Stimulated activated effector memory CD8-positive, alpha-beta T cell treated with anti-CD3 and anti-CD28 coated beads, Interleukin-12 subunit alpha, Interleukin-12 subunit beta, amount 100 ng/mL, for 72 hours (primary cell): ENCODE measurements around the gene THTPA.

Experiments
- ATAC-seq: fragments of 150-1000 bp; cut with Tn5 transposase; 2 replicates; pipeline ENCODE4 v1.10.0; 2021
- DNase-seq, 2 donors: peaks; one replicate each; pipeline ENCODE4 v3.0.0; 2021 to 2022; ENCODE audit warnings: low spot score in 2 of 2
- H3K27ac Mint-ChIP-seq: one replicate; pipeline ENCODE4 v1.8.0; 2022; ENCODE audit warnings: mild to moderate bottlenecking, mixed read lengths
- H3K36me3 Mint-ChIP-seq: one replicate; pipeline ENCODE4 v1.8.0; 2022; ENCODE audit warnings: mild to moderate bottlenecking, mixed read lengths
- H3K4me1 Mint-ChIP-seq: one replicate; pipeline ENCODE4 v1.8.0; 2022; ENCODE audit warnings: mixed read lengths
- H3K4me3 Mint-ChIP-seq: one replicate; pipeline ENCODE4 v1.8.0; 2022; ENCODE audit warnings: mild to moderate bottlenecking, mixed read lengths
- H3K9me3 Mint-ChIP-seq: one replicate; pipeline ENCODE4 v1.8.0; 2022; ENCODE audit warnings: mixed read lengths

THTPA gene, protein sequence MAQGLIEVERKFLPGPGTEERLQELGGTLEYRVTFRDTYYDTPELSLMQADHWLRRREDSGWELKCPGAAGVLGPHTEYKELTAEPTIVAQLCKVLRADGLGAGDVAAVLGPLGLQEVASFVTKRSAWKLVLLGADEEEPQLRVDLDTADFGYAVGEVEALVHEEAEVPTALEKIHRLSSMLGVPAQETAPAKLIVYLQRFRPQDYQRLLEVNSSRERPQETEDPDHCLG

DNA sequence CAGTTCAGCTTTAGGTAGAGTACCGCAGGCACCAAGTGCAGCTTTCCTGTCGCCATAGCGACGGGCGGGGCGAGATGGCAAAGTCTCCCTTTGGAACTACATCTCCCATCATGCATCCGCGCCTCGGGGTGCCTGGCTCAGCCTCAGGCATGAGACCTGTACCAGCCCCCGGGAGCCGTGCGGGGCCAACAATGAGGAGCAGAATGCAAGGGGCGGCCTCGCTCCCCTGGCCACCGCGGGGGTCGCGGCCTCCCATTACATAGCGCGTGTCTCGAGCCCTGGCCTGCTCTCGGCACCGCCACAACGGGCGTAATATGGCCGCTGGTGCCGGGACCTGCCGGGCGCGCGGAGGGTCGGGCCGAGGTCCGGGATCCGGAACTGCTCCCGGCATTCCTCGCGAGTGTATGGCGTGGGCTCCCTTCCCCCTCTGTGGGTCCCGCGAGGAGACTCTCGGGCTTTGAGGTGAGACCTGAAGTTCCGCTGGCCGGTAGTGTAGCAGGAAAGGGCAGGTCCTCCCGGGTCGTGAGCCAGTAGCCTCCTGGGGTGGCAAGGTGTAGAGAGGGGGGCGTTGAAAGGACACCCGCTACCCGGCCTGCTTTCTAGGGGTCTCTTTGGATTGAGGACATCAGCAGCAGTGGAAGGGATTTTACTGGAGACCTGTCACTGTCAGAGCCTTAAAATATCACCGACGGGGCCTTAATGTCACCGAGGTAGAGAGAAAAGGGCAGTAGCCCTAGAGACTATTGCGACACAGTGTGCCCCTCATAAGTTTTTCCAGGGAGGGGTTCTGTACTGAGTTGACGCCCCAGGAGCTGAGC is at the start of gene THTPA:
THTPA (plus strand) TSS at position 390 of the 818 bp plus-strand sequence. CDS start 487 bp downstream, outside the sequence.
- H3K4me3 Mint-ChIP-seq = peak within 1 kb of the TSS; percentile 91
- ATAC-seq (peak; percentile 89), DNase-seq (peak; percentile 85 to 94)
- peak within 1 kb of the TSS; percentile 97 for H3K27ac Mint-ChIP-seq
- H3K36me3 Mint-ChIP-seq = peaks cover 34% of the 10 kb centered on the region
- no peaks in the 10 kb centered on the region for H3K9me3 Mint-ChIP-seq
- H3K4me1 Mint-ChIP-seq = peaks cover 55% of the 10 kb centered on the region

DNA sequence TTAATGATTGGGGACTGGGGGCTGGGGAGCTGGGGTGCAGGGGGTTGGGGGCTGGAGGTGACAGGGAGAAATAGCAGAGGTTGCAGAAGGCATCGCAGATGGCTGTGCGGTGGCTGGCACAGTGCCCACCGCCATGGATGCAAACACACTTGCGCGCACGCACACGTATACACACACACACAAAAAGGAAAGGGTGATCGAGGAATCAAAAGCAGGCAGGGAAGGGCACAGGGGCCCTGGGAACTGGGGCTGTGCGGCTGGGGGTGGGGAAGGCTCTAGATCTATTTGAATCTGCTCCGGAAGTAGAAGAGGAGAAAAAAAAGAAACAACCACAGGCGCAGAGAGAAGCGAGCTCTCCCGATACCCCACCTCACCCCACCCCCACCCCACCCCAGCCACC is 43.9 kb upstream of the THTPA start:
- peak overlapping the region; percentile 34 for H3K4me3 Mint-ChIP-seq
- ATAC-seq (no peak), DNase-seq (no peak)
- peaks cover 5% of the 10 kb centered on the region for H3K36me3 Mint-ChIP-seq
- H3K9me3 Mint-ChIP-seq = no peaks in the 10 kb centered on the region
- H3K27ac Mint-ChIP-seq = no peak overlapping the region
- peaks cover 17% of the 10 kb centered on the region for H3K4me1 Mint-ChIP-seq

DNA sequence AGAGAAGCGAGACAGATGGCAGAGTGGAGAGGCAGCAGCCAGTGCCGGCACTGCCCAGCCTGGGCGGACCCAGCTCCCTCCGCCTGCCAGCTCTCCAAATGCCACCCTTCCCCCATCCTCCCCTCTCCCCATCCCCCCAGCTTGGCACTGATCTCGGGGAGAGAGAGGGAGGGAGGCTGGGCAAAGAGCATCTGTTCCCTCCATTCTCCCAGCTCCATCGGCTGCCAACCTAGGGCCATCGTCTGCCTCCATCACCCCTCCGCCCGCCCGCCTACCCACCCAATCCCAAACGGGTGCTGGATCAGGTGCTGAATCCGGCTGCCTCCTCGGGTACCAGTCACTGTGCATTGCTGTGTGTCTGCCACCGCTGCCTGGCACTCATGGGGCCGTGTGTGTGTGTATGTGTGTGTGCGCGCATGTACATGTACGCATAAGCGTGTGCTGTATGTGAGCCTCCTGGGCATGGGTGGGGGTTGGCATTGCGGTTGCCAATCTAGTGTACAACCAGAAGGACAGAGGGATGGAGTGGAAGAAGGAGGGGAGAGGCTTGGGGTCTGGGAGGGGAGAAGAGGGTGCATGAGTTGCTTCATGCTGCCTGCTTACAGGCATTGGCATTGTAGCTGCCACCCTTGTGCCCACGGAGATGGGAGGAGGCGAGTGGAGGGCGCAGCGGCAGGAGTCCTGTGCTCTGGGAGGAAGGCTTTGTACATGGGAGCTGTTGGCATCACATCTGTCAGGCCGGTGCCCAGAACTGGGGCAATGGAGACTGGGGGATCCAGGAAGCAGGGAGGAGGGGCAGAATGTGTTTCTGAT is 42.9 kb upstream of the THTPA start:
- H3K27ac Mint-ChIP-seq = no peak overlapping the region
- H3K9me3 Mint-ChIP-seq = no peaks in the 10 kb centered on the region
- no peak overlapping the region for H3K4me3 Mint-ChIP-seq
- no peak for ATAC-seq
- no peak for DNase-seq
- peaks cover 17% of the 10 kb centered on the region for H3K4me1 Mint-ChIP-seq
- peaks cover 5% of the 10 kb centered on the region for H3K36me3 Mint-ChIP-seq

DNA sequence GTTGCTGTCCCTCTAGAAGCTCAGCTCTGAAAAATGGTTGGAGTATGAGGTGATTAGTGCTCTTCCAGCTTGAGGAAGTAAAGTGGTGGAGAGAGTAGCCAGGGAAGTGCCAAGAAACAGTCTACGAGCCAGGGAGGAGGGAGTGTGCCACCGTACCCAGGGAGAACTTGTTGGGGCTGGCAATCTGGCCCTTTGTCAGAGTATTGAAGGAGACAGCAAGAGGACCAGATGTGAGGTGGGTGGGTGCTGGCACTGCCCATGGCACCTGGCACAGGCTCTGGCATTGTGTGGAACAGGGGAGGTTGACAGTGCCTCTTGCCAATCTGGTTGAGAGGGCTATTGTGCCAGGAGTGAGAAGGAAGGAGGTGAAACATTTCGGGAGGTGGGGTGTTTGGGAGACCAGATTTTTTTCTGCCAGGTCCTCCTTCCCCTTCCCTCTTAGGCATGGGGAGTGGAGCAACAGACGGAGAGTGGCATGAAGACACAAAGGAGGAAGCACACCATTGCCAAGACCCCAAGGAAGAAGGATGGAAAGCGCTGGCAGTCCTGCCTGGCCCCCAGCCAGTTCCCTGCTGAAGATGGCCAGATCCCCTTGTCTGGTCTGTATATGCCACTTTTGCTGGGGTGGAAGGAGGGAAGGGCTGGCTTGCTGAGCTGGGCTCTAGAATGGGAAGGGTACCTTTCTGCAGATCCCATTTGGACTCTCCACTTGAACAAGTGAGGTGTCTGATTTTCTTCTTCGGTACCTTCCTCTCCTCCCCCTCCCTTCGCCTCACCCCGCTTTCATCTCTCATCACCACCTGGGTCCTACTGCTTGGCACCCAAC is 42.0 kb upstream of the THTPA start:
- Mint-ChIP-seq H3K4me1 (peaks cover 17% of the 10 kb centered on the region), H3K36me3 (peaks cover 5% of the 10 kb centered on the region), H3K9me3 (no peaks in the 10 kb centered on the region), H3K27ac (no peak overlapping the region), H3K4me3 (no peak overlapping the region)
- ATAC-seq = no peak
- DNase-seq = no peak

DNA sequence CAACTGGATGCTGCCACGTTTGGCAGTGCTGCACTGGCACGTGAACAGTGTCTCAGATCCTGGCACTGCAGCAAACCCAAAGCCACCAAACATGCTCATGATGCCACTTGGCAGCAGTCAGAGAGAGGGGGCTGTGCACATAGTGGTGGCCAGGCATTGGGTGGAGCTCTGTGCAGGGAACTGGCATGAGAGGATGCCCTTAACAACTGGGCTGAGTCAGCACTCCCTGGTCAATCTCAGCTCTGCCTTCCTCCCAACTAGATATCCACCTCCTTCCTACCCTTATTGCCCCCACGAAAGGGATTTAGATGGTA is 41.5 kb upstream of the THTPA start:
- H3K4me3 Mint-ChIP-seq = no peak overlapping the region
- DNase-seq (no peak), ATAC-seq (peak; percentile 16)
- peaks cover 17% of the 10 kb centered on the region for H3K4me1 Mint-ChIP-seq
- H3K36me3 Mint-ChIP-seq = peaks cover 5% of the 10 kb centered on the region
- H3K9me3 Mint-ChIP-seq = no peaks in the 10 kb centered on the region
- no peak overlapping the region for H3K27ac Mint-ChIP-seq

DNA sequence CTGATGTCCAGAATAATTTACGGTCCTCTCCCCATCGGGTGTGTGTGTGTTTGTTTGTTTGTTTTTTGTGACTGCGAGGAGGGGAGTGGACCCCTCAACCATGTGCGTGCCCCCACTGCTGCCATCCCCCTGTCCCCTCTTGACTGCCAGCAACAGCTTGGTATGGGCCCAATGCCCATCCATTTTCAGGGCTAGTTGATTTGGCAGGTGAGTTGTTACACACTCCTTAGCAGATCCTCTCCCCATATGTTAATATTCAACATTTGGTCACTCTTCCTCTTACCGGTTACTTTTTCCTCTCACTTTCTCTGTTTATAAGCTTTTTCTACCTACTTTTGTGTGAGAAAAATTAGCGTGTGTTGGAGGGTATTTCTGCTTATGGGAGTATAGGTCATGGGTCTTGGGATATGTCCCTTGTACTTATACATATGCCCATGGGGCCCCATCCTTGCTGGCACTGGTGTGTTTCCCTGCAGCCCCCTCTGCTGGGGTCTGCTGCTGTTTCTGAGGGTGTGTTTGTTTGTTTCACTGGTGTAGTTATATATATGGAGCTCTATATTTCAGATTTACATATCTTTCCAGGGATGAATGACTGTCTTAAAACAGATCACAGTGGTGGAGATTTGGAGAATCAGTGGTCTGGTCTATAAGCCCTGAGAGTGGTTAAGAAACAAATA is 38.3 kb upstream of the THTPA start:
- peaks cover 12% of the 10 kb centered on the region for H3K36me3 Mint-ChIP-seq

DNA sequence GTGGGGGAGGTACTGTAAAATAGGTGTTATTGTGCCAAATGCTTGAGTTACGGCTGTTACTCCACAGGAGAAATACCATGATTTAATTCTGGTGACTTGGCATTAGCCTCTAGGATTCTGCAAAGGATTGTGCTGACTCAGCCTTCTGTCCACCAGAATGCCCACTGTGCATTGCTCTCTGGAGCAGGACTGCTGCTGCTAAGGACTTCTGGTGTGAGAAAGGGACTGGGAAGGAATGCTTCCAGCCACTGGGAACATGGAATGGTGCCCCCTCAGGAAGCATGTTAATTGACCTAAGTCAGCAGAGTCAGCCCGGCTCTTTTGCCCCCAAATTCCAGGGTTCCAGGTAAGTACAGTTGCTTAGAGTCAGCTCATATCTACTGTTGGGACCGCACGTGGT is 37.4 kb upstream of the THTPA start:
- H3K36me3 Mint-ChIP-seq = peaks cover 8% of the 10 kb centered on the region
- DNase-seq (no peak), ATAC-seq (no peak)
- no peaks in the 10 kb centered on the region for H3K9me3 Mint-ChIP-seq
- H3K4me1 Mint-ChIP-seq = peaks cover 3% of the 10 kb centered on the region
- H3K4me3 Mint-ChIP-seq = no peak overlapping the region
- no peak overlapping the region for H3K27ac Mint-ChIP-seq

More for the DNA sequence above, 38.3 kb upstream of the THTPA start:
- Mint-ChIP-seq H3K4me1 (peaks cover 8% of the 10 kb centered on the region), H3K4me3 (no peak overlapping the region), H3K9me3 (no peaks in the 10 kb centered on the region), H3K27ac (no peak overlapping the region)
- DNase-seq = no peak
- no peak for ATAC-seq

DNA sequence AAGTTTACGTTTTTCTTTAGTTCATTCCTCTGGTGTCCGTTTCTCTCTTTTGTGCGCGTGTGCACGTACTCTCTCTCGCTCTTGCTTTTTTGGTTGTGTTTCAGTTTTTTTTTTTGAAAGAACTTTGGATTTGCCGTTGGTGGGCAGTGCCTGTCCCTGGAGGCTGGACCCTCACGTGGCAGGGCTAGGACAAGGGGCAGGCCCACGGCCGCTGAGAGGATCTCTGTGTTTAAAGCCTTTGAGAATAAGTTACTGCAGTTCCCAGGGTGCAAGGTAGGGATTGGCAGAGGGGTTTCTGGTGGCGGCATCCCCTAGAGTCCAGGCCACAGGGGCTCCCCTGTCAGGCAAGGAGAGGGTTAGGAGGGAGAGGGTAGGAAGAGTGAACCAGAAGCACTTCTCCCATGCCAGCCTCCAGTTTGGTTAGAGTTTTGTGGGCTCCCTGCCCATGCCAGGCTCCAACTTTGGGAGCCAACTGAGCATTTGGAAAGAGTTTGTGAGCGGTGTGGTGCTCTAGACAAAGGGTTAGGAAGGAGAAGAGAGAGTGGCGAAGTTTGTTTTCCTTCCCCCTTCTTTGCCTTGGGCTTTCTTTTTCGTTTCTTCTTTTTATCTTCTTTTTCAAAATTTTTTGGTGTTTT is 35.1 kb upstream of the THTPA start:
- Mint-ChIP-seq H3K36me3 (peaks cover 6% of the 10 kb centered on the region), H3K4me3 (no peak overlapping the region), H3K9me3 (no peaks in the 10 kb centered on the region), H3K4me1 (no peaks in the 10 kb centered on the region), H3K27ac (no peak overlapping the region)
- ATAC-seq (no peak), DNase-seq (no peak)

DNA sequence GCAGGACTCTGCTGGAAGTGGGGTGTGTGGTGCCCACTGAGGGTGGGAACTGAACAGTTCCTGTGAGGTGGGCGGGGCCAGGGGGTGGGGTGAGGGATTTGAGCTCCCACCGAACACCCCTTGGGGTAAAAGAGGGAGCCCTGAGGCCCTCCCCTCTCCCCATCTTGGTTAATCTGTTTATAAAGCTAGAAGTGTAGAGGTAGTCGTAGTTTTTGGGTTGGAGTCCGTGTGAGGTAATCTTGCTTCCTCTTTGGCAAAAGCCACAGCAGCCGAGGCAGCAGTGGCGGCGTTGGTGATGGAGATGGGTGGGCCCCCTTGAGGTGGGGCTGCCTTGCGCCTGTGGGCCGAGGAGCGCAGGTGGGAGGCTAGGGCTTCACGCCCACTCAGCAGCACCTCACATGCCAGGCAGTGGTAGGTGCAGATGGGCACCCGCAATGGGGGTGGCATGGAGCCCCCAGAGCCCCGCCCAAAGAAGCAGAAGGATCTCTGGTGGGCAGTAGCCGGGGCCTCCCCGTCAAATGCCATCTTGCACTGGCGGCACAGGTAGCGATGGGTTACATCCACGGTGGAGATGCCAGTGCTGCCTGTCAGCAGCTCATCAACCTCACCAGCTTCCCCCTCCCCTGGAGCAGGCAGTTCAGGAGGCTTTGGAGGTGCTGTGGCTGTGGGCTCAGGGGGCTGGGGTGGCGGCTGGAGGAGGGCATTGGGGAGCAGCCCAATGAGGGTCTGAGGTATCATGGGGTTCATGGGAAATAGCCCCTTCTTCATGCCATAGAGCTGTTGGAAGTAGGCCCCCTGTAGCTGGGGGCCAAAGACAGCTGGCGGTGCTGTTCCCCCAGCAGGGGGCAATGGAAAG is 34.1 kb upstream of the THTPA start:
- DNase-seq = no peak
- peak overlapping the region; percentile 37 for H3K27ac Mint-ChIP-seq
- H3K4me1 Mint-ChIP-seq = no peaks in the 10 kb centered on the region
- ATAC-seq = no peak
- H3K4me3 Mint-ChIP-seq = no peak overlapping the region
- no peaks in the 10 kb centered on the region for H3K9me3 Mint-ChIP-seq
- H3K36me3 Mint-ChIP-seq = peaks cover 6% of the 10 kb centered on the region

DNA sequence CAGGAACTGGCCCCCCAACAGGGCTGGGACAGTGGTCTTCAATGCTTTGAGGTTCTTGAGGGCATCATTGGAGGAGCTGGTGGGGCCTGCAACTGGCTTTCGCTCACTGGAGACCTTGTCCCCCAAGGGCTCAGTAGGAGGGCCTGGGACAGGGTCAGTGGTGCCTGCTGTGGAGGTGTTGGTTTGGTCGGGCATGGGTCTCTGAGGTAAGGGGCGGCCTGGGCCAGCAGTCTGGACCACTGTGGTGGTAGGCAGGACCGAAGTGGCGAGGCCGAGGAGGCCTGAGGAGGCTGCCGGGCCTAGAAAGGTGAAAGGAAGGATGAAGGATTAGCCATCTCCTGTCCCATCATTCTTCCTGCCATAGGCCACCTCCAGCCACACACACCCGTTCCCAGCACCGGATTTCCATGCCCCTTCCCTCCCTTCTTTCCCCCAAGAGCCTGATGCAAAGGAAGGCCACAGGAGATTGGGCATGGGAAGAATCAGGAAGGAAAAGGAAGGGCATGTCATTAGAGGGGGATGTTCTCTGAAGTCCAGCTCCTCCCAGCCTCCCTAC is 33.4 kb upstream of the THTPA start:
- ATAC-seq = no peak
- H3K4me3 Mint-ChIP-seq = no peak overlapping the region
- no peaks in the 10 kb centered on the region for H3K9me3 Mint-ChIP-seq
- H3K27ac Mint-ChIP-seq = no peak overlapping the region
- DNase-seq = no peak
- H3K36me3 Mint-ChIP-seq = peaks cover 6% of the 10 kb centered on the region
- no peaks in the 10 kb centered on the region for H3K4me1 Mint-ChIP-seq

DNA sequence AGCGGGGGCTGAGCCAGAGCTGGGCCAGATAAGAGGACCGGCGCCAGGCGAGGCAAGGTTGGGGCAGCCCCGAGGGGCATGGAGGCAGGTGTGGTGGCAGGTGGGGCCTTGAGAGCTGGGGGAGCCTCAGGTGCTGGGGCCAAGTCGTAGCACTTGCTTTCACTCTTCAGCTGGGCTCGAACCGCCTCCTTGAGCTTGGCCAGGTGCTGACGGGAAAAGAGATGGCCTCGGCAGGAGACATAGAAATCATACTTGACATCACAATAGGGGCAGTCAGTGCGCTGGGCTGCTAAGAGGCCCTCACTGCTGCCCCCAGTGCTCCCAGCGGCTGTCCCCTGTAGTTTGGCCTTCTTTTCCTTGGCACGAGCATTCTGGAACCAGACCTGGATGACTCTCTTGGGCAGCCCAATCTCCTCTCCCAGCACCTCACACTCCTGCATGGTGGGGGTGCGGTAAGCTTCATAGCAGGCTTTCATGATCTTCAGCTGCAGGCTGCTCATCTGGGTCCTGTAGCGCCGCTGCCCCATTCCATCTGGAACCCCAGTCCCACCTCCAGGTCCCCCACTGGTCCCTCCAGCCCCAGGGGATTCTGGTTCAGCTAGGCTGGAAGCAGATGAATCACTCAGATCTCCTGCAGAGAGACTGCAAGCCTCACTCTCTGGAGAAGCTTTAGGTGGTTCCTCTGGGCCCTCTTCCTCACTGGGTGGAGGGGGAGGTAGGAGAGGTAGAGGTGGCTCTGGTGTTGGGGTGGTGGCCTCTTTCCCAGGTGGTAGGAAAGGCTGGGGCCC is 32.6 kb upstream of the THTPA start:
- no peak overlapping the region for H3K4me3 Mint-ChIP-seq
- ATAC-seq (no peak), DNase-seq (no peak)
- H3K4me1 Mint-ChIP-seq = peaks cover 2% of the 10 kb centered on the region
- H3K27ac Mint-ChIP-seq = no peak overlapping the region
- H3K9me3 Mint-ChIP-seq = no peaks in the 10 kb centered on the region
- peaks cover 6% of the 10 kb centered on the region for H3K36me3 Mint-ChIP-seq

DNA sequence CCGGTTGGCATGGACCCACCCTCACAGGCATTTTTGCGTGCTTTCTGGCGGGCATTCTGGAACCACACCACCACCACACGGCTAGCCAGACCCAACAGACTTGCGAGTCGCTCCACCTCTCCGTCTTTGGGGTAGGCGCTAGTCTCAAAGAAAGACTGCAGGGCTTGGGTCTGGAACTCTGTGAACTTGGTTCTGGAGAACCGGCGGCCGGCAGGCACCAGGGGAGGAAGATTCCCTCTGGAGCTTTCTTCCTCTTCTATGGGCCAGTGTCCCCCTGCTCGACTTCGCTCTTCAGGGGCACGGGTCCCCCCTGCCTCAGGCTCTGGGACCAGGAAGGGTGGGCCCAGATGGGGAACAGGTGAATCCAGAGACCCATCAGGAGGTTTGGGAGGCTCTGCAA is 31.1 kb upstream of the THTPA start:
- Mint-ChIP-seq H3K4me1 (peaks cover 6% of the 10 kb centered on the region), H3K9me3 (no peaks in the 10 kb centered on the region), H3K27ac (no peak overlapping the region), H3K36me3 (peaks cover 6% of the 10 kb centered on the region), H3K4me3 (no peak overlapping the region)
- DNase-seq (no peak), ATAC-seq (no peak)

DNA sequence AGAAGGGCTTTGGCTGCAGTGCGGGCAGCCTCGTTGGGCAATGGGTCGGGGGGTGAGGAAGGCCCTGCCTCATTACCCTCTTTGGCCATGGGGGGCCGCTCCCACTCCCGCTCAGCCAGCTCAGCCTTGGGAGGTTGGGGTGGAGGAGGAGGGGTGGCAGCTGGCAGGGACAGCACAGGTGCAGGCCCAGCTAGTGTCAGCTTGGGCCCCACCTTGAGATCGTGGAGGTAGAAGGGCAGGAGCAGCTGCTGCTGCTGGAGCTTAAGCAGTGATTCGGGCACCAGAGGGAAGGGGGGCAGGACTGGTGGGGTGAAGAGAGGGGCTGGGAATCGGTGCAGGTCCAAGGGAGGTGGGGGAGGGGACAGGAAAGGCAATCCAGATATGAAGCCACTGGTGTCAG is 30.5 kb upstream of the THTPA start:
- peaks cover 5% of the 10 kb centered on the region for H3K36me3 Mint-ChIP-seq
- no peak for DNase-seq
- H3K4me3 Mint-ChIP-seq = no peak overlapping the region
- H3K4me1 Mint-ChIP-seq = peaks cover 6% of the 10 kb centered on the region
- no peaks in the 10 kb centered on the region for H3K9me3 Mint-ChIP-seq
- no peak overlapping the region for H3K27ac Mint-ChIP-seq
- no peak for ATAC-seq
